Glutamatergic neuron (in vitro differentiated cells): Measurements from ENCODE around the gene DDX31. TPM values are rescaled to one million over a fixed set of nuclear protein-coding genes. Genes with fewer than 3 reads are reported as not detected.

ENCODE experiments used
- DNase-seq: peaks from one replicate; pipeline ENCODE4 v3.0.0; 2022
- H3K27ac Mint-ChIP-seq: one replicate; pipeline ENCODE4 v1.8.0; 2020; ENCODE audit warnings: mild to moderate bottlenecking, mixed read lengths, inconsistent platforms; ENCODE audit not compliant: unreplicated experiment
- H3K27me3 Mint-ChIP-seq: one replicate; pipeline ENCODE4 v1.8.0; 2020; ENCODE audit warnings: mild to moderate bottlenecking, moderate library complexity, mixed read lengths, inconsistent platforms; ENCODE audit not compliant: unreplicated experiment
- H3K36me3 Mint-ChIP-seq: one replicate; pipeline ENCODE4 v1.8.0; 2020; ENCODE audit warnings: mild to moderate bottlenecking, mixed read lengths, inconsistent platforms; ENCODE audit not compliant: unreplicated experiment
- H3K4me1 Mint-ChIP-seq: one replicate; pipeline ENCODE4 v1.8.0; 2020; ENCODE audit warnings: mild to moderate bottlenecking, low read depth, mixed read lengths, inconsistent platforms; ENCODE audit not compliant: unreplicated experiment
- H3K4me3 Mint-ChIP-seq: one replicate; pipeline ENCODE4 v1.8.0; 2020; ENCODE audit warnings: mild to moderate bottlenecking, mixed read lengths, inconsistent platforms; ENCODE audit not compliant: unreplicated experiment
- H3K9me3 Mint-ChIP-seq: one replicate; pipeline ENCODE4 v1.8.0; 2020; ENCODE audit warnings: mild to moderate bottlenecking, moderate library complexity, mixed read lengths, inconsistent platforms; ENCODE audit not compliant: unreplicated experiment
- total RNA-seq: library from RNA; stranded (reverse); fragmentation: NEBNext Ultra II Directional; extraction: Animal tissue kit (Norgen Biotek cat#: 25700); gene quantifications from one replicate; pipeline ENCODE4 v1.2.1, GENCODE V29; 2021; ENCODE audit not compliant: unreplicated experiment
- TF ChIP-seq, protein P1 (sequence below): fragments of 200-600 bp; sonication (generic); IDR thresholded peaks from one replicate; pipeline ENCODE4 v1.5.0; 2021; ENCODE audit not compliant: partially characterized antibody, unreplicated experiment

DDX31 gene
- total RNA-seq, 1 donor from 2014 or later: 8.7 TPM

DNA sequence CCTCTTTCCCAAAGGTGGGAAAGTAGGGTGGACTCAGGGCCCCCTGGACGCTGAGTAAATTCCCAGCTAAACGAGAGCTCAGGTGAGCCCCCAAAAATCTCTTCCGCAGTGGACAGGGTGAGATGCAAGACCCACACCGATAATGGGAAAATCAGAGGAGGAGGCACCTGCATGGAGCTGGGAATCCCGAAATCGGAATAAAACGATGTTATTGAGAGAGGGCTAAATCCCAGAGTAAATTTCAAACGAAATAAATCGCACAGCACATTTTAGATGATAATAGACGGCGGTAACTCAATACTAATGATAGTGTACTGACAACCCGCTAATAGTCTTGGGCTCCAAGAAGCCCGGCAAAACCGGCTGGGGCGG is 90.4 kb downstream of the DDX31 start:
- TF ChIP-seq, protein P1, sequence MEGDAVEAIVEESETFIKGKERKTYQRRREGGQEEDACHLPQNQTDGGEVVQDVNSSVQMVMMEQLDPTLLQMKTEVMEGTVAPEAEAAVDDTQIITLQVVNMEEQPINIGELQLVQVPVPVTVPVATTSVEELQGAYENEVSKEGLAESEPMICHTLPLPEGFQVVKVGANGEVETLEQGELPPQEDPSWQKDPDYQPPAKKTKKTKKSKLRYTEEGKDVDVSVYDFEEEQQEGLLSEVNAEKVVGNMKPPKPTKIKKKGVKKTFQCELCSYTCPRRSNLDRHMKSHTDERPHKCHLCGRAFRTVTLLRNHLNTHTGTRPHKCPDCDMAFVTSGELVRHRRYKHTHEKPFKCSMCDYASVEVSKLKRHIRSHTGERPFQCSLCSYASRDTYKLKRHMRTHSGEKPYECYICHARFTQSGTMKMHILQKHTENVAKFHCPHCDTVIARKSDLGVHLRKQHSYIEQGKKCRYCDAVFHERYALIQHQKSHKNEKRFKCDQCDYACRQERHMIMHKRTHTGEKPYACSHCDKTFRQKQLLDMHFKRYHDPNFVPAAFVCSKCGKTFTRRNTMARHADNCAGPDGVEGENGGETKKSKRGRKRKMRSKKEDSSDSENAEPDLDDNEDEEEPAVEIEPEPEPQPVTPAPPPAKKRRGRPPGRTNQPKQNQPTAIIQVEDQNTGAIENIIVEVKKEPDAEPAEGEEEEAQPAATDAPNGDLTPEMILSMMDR: no peak
- H3K27me3 Mint-ChIP-seq: peaks cover 29% of the 10 kb centered on the region
- H3K27ac Mint-ChIP-seq: peak overlapping the region; percentile 43
- peaks cover 13% of the 10 kb centered on the region for H3K4me1 Mint-ChIP-seq
- DNase-seq: no peak
- peaks cover 12% of the 10 kb centered on the region for H3K9me3 Mint-ChIP-seq
- H3K4me3 Mint-ChIP-seq: peak overlapping the region; percentile 34
- no peaks in the 10 kb centered on the region for H3K36me3 Mint-ChIP-seq

DNA sequence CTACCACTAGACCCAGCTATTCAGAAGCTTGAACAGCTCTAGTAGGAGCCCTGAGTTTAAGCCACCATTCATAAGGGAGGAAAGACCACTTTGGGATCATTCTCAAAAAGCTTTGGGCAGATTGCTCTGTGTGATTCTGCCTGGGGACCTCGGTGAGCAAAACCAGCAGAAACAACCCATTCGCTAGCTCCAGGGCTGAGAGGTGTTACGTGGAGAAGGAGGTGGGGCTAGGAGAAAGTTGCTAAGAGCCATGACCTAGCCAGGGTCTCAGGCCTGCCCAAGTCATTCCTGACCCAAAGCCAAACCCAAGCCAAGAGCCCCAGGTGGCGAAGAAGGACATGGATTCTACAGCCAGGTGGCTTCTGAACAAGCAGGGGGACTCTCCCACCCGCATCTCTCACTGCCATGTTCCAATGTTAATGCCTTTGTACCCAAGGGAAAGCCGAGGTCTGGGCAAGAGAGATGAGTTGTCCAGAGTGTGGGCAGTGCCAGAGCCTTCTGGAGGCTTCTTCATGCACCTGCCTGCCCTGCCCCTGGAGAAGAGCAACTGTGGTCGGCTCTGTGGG is 91.3 kb downstream of the DDX31 start:
- peaks cover 25% of the 10 kb centered on the region for H3K27me3 Mint-ChIP-seq

DNA sequence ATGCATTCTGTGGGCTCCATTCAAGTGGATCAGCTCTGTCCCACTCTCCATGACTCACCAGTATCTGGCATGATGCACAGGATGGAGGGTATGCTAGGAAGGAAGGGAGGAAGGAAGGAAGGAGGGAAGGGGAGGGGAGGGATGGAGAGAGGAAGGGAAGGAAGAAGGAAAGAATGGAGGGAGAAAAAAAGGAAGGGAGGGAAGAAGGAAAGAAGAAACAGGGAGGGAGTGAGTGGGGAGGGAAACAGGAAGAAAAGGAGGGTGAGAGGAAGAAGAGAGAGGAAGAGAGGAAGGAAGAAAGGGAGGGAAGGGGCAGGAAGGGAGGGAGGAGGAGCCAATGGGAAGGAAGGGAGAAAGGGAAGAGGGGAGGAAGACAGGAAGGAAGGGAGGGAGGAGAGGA is 92.7 kb downstream of the DDX31 start:
- Mint-ChIP-seq H3K27me3 (peaks cover 19% of the 10 kb centered on the region), H3K9me3 (peaks cover 9% of the 10 kb centered on the region), H3K27ac (no peak overlapping the region), H3K4me3 (no peak overlapping the region), H3K4me1 (peaks cover 10% of the 10 kb centered on the region), H3K36me3 (no peaks in the 10 kb centered on the region)
- TF ChIP-seq, protein P1: no peak
- no peak for DNase-seq

More for the DNA sequence above, 91.3 kb downstream of the DDX31 start:
- H3K4me3 Mint-ChIP-seq: peak overlapping the region; percentile 59
- H3K36me3 Mint-ChIP-seq: no peaks in the 10 kb centered on the region
- TF ChIP-seq, protein P1: no peak
- H3K4me1 Mint-ChIP-seq: peaks cover 13% of the 10 kb centered on the region
- no peak for DNase-seq
- peaks cover 12% of the 10 kb centered on the region for H3K9me3 Mint-ChIP-seq
- no peak overlapping the region for H3K27ac Mint-ChIP-seq

DNA sequence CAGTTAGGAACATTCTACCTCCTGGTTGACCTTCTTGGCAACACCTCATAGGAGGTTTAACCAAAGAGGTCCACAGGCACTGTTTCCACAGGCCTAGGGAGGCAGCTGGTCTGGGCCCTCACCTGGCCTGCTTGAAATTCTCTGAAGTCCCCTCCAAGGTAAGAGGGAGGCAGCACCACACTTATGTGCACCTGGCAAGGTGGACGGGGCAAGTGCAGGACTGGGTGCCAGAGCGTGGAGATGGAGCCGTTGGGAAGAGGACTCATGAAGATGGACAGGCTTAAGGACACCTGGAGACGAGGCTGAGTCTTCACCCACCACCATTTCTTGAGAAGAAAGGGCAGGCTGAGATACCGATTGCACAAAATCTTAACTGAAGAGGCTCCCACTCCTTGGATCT is 94.0 kb downstream of the DDX31 start:
- no peaks in the 10 kb centered on the region for H3K36me3 Mint-ChIP-seq
- H3K27ac Mint-ChIP-seq: no peak overlapping the region
- no peak overlapping the region for H3K4me3 Mint-ChIP-seq
- H3K9me3 Mint-ChIP-seq: peaks cover 3% of the 10 kb centered on the region
- H3K4me1 Mint-ChIP-seq: peaks cover 8% of the 10 kb centered on the region
- TF ChIP-seq, protein P1: no peak
- DNase-seq: no peak
- H3K27me3 Mint-ChIP-seq: peaks cover 16% of the 10 kb centered on the region

DNA sequence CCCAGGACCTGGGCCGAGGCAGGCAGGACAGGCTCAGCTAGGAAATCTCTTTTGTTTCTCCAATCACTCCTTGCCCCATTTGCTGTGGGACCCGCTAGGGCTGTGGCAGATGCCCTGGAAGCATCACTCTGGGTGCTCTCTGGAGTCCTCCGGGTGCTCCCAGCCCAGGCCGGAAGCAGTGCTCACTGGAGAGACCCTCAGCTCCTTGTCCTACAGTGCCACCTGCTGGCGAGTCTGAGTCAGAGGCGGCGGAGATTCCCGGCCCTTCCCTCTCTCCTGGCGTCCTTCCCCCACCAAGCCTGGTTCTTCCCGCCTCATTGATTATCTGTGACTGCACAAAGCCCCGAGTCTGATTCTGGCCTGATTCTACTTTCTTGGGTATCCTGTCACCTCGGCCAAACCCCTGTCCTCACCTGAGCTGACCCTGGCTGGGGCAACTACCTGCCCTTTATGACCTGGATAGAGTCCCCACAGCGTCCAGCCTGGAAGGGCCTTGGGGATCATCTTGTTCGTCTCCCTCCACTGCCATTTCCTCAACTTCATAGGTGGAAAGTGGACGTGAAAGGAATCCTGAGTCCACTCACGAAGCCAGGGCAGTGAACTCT is 94.7 kb downstream of the DDX31 start:
- peaks cover 3% of the 10 kb centered on the region for H3K9me3 Mint-ChIP-seq
- no peak overlapping the region for H3K4me3 Mint-ChIP-seq
- H3K27ac Mint-ChIP-seq: peak overlapping the region; percentile 48
- peak; percentile 92 for DNase-seq
- TF ChIP-seq, protein P1: peak; percentile 69
- H3K4me1 Mint-ChIP-seq: peaks cover 9% of the 10 kb centered on the region
- no peaks in the 10 kb centered on the region for H3K36me3 Mint-ChIP-seq
- peaks cover 16% of the 10 kb centered on the region for H3K27me3 Mint-ChIP-seq
